HG02943 (cell line): ENCODE measurements around the gene DAG1.

ENCODE experiments used
- ATAC-seq: cut with Tn5 transposase; IDR thresholded peaks from one replicate; pipeline ENCODE4 v1.9.1; 2021; ENCODE audit warnings: mild to moderate bottlenecking, low read depth, moderate library complexity; ENCODE audit not compliant: unreplicated experiment

The DAG1 gene

DNA sequence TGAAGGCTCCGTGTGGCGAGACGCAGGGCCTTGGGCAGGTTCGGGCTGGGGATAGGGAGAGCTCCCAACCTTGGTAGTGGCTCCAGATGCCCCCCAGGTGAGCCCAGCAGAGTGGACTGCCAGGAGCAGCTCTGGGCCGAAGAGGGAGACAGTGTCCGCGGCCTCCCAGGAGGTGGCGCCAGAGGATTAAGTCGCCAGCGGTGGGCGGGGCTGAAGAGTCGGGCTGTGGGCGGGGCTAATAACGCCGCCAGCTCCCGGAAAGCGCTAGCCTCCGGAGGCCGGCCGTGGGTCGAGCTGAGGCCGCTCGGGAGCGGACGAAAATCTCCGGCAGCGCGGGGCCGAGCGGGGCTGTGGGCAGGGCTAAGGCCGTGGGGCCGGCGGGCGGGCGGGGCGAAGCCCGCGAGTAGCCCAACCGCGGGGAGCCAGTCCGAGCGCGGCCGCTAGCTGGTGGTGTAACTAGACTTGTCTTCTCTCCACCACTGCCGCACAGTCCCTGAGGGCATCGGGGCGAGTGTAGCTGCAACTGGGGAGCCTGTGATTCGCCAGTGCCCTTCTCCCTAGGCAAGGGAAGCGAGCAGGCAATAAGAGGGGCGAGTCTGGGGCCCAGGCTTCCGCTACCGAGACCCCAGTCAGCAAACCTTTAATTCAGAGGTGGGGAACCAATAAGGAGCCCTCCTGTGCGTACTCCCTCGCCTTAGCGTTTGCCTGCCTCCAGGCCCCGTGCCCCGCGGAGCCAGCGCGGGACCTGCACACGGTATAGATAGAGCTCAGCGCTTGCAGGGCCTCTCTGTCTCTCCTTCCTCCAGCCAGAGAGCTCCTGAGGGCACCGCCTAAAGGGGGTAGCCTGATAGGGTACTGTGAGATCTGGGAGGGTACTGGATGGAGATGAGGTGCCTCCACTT is 69.8 kb downstream of the DAG1 start:
- peak; percentile 90 for ATAC-seq

DNA sequence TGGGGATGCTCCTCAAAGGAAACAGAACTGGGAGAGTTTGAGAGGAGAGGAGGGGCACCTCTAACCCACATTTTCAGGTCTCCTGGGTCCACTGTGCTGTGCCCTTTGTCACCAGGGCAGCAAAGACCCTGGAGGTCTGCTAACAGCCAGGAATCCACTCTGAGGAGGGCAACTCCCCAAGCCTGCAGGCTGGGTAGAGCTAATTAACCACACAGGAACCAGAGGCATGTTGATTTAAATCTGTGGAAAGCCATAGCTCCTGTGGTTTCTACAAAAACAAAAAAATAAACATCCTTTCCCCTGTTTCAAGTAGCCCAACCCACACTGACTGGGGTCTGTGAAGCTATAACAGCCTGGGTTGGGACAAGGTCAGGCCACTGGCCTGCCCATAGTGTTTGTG is 82.0 kb downstream of the DAG1 start:
- ATAC-seq = no peak

DNA sequence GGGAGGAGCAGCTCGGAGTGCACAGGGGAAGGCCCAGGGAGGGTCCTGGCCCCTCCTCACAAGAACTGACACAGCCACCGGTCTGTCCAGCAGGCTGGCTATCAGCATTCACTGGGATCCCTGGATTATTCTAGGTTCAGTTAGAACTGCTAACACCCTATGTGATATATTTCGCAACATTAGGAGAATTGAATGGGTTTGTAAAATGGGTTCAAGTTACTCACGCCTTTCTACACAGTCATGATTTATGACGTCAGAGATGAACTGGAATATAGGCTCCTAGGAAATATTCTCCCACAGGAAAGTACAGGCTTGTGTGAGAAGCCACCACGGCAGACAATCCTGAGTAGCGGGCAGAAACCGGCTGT is 83.2 kb downstream of the DAG1 start:
- no peak for ATAC-seq

DNA sequence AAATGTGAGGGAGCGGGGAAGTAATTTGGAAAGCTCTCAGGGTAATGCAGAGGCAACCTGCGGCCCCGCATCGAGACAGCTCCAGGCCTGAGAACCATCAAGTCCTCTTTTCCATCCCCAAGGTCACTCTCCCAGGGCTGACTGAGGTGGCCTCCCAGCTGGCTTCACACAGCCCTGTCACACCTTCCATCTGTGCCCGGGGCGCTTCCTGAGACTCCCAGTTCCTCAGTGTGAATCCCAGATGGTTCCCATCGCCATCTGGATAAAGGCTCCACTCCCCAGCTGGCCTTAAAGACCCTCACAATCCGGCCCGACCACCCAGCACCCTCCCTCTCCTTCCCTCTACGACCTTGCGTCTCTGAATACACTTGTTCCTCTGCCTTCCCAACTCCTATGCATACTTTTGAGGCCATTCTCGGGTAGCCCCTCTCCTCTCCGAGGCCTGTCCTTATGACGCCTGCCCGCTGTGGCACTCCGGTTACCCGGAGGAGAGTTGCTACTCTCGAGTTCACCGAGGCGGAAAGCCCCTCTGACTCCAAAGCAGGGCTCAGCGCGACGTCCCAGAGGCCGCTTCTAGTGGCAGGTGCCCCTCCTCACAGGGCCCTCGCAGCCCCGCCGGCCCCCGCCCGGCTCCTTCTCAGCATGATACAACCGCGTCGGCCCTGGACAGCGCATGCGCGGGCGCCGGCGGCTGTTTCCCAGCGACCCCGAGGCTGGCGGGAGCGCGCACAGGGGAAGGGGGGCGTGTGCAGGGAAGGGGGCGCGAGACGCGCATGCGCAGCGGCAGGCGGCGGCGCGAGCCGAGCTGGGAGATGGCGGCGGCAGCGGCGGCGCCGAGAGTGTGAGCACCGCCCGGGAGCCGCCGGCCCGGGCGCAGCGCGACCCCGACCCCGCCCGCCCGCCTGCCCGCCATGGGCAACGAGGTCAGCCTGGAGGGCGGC is 83.9 kb downstream of the DAG1 start, which contains the start of gene BSN:
TSS of gene BSN (plus strand) at position 786 of the 941 bp plus-strand sequence. CDS start at position 912, 126 bp downstream.
- no peak for ATAC-seq

DNA sequence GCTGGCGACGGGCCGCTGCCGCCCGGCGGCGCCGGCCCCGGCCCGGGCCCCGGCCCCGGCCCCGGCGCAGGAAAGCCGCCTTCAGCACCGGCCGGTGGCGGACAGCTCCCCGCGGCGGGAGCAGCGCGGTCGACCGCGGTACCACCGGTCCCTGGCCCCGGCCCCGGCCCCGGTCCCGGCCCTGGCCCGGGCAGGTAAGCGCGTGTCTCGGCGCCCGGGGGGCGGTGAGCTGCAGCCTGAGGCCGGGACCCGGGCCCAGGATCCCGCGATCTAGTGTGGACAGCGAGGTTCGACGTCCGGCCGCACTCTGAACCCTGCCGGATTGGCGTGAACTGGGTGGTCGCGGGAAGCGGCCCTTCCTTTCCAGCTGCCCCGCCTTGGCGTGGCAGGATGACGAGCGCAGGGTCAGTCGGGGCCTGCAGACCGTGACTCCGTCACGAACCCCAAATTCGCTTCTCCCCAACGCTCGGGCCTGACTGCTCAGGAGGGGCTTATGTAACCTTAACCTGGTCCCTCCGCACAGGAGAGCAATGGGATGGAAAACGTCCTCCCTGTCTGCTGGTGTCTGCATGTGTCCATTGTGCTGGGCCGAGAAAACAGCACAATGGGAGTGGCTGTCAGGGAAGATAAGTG is 84.7 kb downstream of the DAG1 start:
- no peak for ATAC-seq

DNA sequence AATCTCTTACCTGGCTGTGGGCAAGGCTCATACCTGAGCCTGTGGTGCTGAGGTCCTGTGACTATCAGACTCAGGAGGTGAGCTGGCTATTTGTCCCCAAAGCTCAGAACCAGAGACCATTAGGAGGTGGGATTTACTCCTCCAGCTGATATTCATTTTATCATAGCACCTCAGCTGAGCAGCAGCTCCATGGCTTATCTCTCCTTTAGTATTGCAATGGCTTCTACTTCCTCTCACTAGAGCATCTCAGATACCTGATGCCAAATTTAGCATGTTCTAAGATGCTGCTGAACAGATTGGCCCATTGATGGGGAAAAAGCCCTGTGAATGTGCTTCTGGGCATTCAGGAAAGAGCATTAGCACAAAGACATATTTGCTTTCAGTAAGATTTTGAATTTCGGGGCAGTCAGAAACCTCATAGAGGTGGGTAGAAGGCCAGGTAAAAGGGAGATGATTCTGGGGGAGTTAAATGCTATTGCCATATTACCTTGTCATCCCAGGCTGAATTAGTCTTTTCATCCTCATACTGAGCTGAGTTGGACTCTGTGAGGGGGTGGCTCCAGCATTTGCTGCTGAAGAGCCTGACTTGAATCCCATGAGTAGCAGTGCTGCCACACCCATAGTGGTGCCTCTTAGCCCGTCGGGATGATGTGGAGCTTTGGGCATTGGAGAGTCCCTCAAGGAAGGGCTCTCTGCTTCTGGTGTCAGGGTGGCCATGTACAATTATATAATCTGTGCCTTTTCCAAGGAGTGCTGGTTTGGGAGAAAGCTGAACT is 86.6 kb downstream of the DAG1 start:
- ATAC-seq = no peak

DNA sequence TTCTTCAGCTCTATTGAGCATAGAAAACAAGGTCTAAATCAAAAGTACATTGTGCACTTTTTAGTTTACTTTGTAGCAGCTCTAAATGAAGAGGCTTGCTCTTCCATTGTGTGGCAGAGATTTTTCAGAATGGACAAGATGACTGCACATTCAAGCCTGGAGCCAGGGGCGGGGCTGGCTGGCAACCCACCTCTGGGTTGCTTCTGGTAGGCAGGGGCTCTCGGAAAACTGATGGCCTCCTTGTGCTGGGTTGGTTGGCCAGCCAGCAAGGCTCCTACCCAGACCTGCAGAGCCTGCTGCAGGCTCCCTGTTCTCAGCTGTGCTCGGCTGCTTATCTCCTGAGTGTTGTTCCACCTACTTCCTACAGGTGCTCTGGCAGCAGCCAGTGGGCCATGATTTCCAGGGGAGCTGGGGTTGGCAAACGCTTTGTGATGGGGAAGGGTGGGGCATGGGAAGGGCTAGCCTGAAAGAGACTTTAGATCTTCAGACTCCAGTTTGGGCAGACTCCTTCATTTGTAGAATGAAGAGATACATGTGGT is 93.0 kb downstream of the DAG1 start:
- no peak for ATAC-seq

DNA sequence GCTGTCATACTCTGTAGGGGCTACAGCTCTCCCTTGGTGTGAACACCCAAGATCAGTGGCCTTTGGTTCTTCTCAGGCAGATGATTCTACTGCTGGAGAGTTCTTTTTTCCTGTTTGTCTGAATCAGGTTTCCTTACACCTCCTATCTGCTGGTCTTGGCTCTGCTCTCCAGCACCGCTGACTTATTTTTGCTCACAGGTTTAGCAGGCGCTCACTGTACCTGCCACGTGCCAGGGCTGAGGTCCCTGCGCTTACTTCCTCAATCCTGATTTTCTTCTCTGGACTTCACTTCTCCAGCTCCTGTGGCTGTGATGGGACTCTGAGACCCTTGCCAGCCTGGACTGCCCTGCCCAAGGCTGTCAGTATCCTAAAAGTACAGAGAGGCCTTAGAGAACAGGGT is 93.7 kb downstream of the DAG1 start:
- no peak for ATAC-seq

DNA sequence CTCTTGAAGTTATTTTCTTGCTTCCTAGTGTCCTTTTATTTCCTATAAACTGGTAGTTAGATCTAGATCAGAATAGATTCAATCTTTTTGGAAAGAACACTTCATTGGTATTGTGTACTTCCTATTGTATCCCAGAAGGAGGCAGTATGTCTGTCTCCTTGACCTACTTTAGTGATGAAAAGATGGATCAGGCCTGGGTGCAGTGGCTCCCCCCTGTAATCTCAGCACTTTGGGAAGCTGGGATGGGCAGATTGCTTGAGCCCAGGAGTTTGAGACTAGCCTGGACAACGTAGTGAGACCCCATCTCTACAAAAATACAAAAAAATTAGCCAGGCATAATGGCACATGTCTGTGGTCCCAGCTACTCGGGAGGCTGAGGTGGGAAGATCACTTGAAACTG is 96.2 kb downstream of the DAG1 start:
- ATAC-seq = no peak

DNA sequence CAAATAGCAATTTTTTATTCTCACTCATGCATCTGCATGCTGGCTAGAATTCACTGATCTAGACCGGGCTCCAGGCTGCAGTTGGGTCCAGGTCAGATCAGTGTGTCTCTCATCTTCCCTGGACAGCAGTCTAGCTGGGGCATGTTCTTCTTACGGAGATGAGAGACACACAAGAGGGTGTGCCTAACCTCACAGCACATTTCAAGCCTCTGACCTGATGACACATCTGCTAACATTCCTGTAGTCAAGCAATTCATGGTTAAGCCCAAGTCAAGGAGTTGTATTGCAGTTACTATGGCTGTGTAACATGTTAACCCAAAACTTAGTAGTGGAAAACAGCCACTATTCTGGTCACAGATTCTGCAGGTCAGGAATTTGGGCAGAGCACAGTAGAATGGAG is 97.3 kb downstream of the DAG1 start:
- no peak for ATAC-seq

DNA sequence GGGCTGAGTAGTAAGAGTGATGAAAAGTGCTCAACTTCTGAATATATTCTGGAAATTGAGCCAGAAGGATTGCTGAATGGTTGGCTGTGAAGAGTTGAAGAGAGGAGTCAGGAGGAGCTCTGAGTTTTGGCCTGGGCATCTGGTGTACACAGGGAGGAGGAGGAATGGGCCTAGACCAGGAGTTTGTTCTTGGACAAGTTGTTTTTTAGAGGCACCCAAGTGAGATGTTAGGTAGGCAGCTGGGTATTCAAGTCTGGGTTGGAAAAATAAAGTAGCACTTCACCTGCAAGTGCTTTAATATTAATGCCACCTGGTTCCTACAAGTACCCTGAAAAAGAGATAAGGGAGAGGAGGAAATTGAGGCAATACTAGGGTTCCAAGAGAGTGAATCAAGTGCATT is 98.9 kb downstream of the DAG1 start:
- ATAC-seq = no peak

DNA sequence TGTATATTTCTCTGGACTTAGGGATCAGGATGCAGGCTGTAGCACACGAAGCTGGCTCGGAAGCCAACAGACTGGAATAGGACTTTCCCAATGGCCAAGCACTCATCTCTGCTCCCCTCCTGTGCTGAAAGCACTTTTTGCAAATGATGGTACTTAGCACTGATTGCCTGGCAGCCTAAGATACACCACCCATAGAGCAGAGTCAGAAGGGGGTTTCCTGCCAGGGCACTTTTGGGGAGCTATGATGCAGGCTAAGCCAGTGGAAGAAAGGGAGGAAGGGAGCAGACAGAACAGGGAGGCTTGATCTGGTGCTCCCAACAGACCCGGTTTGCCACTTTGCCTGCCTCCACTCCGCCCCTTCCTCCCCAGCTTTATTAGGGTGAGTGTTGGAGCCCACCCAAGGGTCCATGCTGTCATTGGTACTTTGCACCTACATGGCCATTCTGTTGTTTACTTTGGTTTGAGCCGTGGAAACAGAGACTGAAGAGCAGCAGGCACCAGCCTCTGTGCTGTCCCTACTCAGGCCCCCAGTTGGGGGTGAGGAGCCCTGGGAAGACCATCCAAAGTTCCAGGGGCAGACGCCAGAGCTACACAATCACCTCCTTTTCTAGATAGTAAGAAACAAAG is 100.1 kb downstream of the DAG1 start:
- ATAC-seq = no peak

DNA sequence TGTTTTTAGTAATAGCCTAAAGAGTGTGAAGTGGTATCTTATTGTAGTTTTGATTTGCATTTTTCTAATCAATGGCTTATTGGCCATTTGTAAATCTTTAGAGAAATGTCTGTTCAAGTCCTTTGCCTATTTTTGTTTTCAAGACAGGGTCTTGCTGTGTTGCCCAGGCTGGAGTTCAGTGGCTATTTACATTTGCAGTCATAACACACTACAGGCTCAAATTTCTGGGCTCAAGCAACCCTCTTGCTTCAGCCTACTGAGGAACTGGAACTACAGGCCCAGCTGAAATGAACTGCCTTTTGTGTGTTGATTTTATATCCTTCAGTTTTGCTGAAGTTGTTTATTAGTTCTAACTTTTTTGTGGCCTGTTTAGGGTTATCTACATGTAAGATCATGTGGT is 112.1 kb downstream of the DAG1 start:
- no peak for ATAC-seq
